ENCODE data around the gene POLE.
"Not testable (repeated sequence)": the region's sequence is repeated elsewhere in the genome, so short reads cannot be mapped to it uniquely, and the experiment has no call there.

POLE gene

DNA sequence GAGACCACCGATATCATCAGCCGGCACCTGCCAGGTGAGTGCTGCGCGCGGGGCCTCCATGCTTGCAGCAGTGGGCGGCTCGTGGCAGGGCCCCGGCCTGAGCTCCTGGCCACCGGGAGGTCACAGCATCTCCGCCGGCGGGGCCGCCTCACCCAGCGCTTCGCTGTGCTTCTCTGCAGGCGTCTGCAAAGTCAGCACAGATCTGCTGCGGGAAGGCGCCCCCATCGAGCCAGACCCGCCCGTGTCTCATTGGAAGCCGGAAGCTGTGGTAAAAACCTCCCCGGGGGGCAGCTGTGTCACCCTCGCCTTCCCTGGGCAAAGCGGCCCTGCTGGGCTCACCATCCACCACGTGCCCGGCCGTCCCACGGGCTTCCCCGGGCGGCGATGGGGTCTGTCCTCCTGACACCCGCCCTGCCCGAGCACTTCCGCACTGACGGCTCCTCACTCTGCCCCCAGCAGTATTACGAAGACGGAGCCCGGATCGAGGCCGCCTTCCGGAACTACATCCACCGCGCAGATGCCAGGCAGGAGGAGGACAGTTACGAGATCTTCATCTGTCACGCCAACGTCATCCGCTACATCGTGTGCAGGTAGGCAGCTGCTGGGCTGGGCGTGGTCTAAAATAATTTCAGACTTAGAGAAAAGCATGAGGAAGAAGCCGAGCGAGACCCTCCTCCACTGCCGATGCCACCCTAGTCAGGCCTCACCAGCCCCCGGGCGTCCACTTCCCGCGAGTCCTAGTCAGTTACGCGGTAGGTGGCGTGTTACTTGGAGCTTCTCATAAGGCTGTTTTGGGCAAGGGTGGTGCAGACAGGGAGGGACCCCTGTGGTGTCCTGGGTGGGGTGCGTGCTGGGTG lies 30.6 kb upstream of the POLE start:
- DNase-seq (ENCODE audit: low read depth in 2 of 2) = no peak

DNA sequence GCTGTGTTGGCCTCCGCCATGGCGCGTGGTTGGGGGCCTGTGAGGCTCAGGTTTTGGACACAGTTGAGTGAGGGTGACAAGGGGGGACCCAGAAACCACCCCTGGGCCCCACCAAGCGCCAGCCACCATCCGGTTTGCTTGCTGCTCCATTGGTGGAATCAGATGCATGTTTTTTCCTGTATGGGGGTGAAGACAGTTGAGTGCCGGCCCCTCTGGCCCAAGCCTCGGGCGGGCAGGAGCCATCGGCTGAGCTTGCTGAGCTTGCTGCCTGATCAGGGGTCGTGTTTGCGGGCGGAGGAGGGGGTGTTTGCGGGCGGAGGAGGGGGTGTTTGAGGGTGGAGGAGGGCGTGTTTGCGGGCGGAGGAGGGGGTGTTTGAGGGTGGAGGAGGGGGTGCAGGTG lies 29.9 kb upstream of the POLE start:
- DNase-seq (ENCODE audit: low read depth in 2 of 2) = no peak

DNA sequence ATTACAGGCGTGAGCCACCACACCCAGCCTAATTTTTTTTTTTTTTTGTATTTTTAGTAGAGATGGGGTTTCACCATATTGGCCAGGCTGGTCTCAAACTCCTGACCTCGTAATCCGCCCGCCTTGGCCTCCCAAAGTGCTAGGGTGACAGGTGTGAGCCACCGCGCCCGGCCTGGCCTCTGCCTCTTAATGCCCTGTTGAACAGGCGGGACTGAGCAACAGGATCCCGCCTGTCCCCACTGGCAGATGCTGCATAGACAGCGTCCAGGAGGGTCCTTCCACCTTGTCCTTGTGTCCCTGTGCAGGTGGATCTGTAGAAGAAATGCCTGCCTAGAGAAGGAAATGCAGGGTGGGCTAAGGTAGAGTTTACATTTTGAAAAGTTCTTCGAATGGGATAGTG lies 29.2 kb upstream of the POLE start:
- no peak for DNase-seq (ENCODE audit: low read depth in 2 of 2)

DNA sequence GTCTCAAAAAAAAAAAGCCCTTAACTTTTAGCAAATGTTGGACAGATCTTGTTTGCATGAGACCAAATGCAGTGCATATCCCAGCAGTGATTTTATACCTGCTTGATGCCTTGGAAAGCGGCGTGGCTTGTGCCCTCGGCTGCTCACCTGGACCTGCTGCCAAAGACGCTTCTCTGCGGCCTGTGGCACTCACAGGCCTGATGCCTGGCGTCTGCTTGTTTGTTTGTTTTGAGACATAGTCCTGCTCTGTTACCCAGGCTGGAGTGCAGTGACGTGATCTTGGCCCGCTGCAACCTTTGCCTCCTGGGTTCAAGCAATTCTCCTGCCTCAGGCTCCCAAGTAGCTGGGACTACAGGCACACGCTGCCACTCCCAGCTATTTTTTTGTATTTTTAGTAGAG lies 28.7 kb upstream of the POLE start:
- DNase-seq (ENCODE audit: low read depth in 2 of 2) = no peak

DNA sequence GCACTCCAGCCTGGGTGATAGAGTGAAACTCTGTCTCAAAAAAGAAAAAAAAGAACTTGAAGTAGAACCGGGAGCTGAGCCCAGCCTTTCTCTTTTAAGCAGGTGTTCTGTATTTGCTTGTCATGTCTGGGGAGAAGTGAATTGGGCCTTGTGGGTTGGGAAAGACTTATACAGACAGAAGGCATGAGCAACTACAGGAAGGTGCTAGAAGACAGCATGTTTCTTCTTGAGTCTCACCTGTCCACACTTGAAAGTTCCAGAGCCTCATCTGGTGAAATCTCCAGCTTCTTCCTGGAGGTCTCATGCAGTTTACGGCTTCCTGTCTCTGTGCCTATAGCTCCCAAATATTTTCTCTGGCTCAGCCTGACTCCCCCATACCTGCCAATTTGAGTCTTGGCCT lies 26.0 kb upstream of the POLE start:
- no peak for DNase-seq (ENCODE audit: low read depth in 2 of 2)

DNA sequence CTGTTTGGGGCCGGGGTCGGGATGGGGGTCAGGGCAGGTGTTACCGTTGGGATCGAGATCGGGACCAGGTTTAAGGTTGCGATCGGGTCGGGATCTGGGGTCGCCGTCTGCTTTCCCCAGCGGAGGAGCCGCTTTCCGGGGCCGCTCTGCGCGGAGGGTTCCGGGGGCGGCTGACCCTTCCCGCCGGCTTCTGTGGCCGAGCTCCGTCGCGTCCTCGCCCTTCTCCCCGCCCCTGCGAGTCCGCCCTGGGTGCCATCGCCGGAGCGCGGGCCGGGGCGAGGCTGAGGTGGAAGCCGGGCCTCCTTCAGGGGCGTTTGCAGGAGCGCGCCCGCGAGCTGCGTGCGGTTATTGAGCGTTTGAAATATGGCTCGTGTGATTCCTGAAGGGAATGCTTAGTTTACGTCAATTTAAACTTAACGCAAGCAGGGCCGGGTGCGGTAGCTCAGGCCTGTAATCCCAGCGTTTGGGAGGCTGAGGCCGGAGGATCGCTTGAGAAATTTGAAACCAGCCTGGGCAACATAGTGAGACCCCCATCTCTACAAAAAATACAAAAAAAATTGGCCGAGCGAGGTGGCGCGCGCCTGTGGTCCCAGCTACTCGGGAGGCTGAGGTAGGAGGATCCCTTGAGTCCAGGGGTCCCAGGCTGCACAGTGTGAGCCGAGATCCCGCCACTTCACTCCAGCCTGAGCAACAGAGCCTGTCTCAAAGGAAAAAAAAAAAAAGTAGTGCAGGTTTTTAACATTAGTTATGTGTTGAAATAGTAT lies 24.1 kb upstream of the POLE start:
- peak; percentile 12 to 20 for DNase-seq (ENCODE audit: low read depth in 2 of 2)

DNA sequence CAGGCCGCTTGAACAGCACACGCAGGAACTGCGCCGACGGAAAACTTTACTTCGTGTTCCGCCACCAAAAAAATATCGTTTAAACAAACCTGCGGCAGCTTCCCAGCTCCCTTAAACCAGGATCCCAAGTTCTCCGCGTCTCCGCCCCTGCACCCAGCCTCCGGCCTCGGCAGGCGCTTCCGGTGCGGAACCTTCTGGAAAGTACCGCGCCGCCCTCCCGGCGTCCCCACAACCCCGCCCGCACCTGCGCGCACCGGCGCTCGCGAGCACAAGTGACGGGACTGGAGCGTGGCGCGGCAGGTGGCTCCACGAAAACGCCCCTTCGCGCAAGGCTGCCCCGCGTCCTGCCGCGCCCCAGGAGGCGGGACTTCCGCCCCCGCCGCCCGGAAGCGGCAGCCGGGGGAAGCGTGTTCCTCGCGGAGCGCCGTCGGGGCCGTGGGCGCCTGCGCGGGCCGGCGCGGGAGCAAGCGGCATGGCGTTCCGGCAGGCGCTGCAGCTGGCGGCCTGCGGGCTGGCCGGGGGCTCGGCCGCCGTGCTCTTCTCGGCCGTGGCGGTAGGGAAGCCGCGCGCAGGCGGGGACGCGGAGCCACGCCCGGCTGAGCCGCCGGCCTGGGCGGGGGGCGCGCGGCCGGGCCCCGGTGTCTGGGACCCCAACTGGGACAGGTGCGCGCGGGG lies 23.4 kb upstream of the POLE start, which contains the start of gene PGAM5:
PGAM5 (plus strand) TSS at position 438 of the 675 bp plus-strand sequence; CDS start at position 473, 35 bp downstream.
- DNase-seq (ENCODE audit: low read depth in 2 of 2) = peak; percentile 75 to 82

DNA sequence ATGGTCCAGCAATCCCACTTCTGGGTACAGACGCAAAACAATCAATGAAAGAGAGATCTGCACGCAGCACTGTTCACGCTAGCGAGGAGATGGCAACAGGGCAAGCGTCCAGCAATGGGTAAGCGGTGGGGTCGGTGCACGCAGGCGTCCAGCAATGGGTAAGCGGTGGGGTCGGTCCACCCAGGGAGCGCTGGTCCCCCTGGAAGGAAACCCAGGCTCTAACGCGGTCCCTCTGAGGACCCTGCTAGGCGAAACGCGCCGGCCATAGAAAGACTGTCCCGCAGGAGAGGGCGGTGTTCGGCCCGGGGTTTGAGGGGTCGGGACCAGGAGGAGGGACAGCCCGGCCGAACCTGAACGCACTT lies 22.9 kb upstream of the POLE start:
- no peak for DNase-seq (ENCODE audit: low read depth in 2 of 2)

DNA sequence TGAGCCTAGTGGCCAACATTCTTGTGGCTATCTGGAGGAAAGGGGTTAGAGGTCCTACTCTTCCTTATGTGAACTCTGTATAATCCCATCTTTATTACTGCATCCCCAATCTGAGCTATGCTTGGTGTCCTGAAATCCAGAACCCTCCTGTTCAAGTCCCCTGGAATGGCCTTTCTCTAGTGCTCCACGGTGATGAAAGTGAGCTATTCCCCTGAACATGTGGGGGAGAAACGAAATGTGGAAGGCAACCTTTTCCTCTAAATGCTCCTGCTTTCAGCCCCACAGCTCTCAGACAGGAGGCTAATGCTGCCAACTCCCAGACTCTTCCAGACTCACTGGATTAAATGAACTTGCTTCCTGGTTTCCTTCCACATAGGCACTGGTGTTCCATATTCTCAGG lies 21.0 kb upstream of the POLE start:
- no peak for DNase-seq (ENCODE audit: low read depth in 2 of 2)

DNA sequence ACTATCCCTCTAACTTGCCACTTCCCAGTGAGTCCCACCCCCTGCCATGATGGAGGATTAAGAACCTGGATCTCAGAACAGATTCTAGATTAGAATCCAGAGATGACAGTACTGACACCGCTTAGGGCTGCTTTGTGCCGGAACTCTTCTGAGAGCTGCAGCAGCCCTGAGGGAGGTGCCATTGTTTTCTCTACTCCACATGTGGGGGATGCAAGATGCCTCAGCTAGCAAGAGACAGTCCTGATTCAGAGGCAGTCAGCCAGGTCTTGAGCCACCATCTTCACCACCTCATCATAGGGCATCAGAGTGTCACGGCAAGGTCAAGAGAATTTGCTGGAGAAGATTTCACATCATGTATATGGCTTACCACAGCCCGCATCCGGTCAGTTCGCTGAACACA lies 20.1 kb upstream of the POLE start:
- DNase-seq (ENCODE audit: low read depth in 2 of 2) = no peak

DNA sequence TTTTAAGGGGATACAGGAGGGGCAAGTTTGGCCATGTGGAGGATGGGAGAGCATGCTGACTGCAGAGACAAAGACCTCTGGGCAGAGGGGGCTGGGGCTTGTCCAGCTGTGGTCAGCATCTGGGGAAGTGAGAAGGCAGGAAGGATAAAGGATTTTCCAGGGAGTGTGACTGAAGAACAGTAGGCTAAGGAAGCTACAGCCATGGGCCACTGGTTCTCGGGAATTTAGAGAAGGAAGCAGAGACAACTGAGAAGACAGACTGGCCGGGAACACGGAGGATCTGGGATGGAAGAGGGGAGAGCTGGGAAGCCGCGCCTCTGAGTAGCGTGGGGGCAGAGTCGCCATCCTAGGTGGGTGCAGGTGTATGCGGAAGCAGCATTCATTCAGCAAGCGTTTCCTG lies 16.5 kb upstream of the POLE start:
- DNase-seq (ENCODE audit: low read depth in 2 of 2) = no peak

DNA sequence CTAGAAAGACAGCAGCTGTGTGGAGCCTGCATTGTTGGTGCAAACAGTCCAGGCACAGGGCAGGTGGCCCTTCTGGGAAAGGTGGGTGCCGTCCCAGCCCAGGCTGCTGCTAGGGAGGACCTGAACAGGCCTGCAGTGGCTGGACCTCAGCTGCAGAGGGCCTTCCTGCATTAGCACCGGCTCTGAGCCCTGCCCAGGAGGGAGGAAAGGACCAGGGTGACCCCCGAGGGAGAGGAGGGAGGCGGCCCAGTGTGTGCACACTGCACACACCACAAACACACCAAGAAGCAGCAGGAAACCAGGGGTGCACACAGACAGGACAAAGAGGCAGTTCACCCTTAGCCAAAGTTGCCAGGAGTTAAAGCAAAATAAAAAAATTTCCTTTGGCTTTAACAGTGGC lies 15.5 kb upstream of the POLE start:
- no peak for DNase-seq (ENCODE audit: low read depth in 2 of 2)

DNA sequence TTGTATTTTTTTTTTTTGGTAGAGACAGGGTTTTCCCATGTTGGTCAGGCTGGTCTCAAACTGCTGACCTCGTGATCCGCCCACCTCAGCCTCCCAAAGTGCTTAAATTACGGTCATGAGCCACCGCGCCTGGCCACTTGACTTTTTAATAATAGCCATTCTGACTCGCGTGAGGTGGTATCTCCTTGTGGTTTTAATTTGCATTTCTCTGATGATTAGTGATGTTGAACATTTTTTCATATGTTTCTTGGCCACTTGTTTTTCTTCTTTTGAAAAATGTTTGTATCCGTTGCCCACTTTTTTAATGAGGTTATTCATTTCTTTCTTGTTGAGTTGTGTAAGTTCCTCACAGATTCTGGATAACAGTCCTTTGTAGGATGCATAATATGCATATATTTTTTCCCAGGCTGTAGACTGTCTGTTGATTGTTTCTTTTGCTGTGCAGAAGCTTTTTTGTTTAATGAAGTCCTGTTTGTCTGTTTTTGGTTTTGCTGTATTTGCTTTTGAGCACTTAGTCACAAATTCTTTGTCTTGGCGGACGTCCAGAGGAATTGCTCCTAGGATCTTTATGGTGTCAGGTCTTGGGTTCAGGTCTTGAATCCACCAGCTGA lies 13.2 kb upstream of the POLE start:
- no peak for DNase-seq (ENCODE audit: low read depth in 2 of 2)

DNA sequence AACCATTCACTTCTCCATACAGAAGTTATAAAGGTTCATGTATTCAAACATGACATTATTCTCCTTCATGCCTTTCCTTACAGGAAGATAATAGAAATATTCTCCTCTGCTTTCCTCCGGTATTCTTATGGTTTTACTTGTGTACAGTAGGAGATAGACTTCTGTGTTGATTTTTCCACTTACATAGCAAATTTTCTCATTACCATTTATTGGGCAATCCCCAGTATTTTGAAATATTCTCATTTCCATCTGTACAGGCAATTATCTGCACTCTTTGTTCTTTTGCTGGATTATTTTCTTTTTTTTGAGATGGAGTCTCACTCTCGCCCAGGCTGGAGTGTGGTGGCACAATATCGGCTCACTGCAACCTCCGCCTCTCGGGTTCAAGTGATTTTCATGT lies 11.2 kb upstream of the POLE start:
- no peak for DNase-seq (ENCODE audit: low read depth in 2 of 2)

DNA sequence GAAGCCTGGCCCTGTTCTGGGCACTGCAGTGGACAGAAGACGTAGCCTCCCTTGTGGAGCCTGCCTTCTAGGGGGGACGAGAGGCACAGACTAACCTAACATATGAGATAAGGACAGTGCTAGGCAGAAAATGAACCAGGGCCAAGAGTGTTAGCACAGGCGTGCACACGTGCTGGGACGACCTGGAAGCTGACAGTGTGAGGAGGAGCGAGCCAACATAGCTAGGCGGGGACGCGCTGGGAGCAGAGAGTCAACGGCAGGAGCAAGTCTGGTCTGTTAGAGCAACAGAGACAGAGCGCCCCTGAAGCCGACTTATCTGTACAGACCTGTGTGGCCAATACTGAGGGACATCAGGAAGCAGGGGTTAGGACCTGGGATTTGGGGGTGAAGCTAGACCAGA lies 8.3 kb upstream of the POLE start:
- DNase-seq (ENCODE audit: low read depth in 2 of 2) = no peak

DNA sequence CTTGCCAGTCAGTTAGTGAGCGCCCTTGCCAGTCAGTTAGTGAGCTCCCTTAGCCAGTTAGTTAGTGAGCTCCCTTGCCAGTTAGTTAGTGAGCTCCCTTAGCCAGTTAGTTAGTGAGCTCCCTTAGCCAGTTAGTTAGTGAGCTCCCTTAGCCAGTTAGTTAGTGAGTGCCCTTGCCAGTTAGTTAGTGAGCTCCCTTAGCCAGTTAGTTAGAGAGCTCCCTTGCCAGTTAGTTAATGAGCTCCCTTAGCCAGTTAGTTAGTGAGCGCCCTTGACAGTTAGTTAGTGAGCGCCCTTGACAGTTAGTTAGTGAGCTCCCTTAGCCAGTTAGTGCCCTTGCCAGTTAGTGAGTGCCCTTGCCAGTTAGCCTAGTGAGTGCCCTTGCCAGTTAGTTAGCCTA lies 7.7 kb upstream of the POLE start:
- not testable (repeated sequence) for DNase-seq (ENCODE audit: low read depth in 2 of 2)

DNA sequence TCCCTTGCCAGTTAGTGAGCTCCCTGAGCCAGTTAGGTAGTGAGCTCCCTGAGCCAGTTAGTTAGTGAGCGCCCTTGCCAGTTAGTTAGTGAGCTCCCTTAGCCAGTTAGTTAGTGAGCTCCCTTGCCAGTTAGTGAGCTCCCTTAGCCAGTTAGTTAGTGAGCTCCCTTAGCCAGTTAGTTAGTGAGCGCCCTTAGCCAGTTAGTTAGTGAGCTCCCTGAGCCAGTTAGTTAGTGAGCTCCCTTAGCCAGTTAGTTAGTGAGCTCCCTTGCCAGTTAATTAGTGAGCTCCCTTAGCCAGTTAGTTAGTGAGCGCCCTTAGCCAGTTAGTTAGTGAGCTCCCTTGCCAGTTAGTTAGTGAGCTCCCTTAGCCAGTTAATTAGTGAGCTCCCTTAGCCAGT lies 4.9 kb upstream of the POLE start:
- not testable (repeated sequence) for DNase-seq (ENCODE audit: low read depth in 2 of 2)

DNA sequence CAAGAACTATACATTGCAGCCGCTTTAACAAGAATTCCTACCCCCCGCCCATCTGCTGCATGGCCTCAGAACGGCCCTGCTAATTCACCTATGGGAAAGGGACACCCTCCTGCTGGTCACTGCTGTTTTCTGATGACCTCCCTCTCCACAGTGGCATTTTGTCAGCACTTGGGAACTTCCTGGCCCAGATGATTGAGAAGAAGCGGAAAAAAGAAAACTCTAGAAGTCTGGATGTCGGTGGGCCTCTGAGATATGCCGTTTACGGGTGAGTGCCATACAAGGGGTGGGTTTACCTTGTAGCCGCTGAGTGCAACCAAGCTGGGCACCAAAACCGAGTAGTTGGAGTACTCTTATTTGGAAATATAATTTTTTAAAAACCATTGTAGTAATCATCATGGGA lies 3.0 kb upstream of the POLE start:
- DNase-seq (ENCODE audit: low read depth in 2 of 2) = no peak

DNA sequence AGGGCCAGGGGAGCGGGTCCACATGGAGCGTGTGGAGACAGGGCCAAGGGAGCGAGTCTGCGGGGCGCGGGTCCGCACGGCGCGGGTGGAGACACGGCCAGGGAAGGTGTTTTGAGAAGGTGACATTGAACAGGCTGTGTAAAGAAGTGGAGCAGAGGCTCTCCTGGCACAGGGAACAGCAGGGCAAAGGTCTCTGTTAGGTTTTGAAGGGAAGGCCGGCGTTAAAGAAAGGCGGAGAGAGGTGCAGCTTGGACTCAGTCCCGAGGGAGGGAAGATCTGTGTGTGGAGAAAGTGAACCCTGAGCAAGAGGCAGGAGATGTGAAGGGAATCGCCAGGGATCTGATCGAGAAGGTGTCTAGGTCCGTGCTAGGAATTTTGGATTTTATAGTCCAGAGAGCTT lies 2.1 kb upstream of the POLE start:
- DNase-seq (ENCODE audit: low read depth in 2 of 2) = no peak

DNA sequence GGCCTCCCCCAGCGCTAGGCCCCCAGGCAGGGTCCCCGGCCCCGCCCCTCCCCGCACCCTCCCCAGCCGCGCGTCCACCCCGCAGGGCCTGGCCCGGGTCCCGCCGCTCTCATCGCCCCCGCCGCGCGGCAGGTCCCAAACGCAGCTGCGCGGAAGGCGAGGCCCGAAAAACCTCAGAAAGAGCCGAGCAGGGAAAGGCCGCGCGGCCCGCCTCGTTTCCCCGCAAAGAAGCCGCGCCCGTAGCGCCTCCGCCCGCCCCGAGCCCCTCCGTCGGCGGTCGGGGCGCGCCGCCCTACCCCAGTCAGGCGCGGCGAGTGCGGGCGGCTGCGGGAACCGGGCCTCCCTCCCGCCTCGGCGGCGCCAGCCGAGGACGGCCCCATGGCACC lies 324 bp downstream of the POLE start:
- DNase-seq (ENCODE audit: low read depth in 2 of 2) = no peak

DNA sequence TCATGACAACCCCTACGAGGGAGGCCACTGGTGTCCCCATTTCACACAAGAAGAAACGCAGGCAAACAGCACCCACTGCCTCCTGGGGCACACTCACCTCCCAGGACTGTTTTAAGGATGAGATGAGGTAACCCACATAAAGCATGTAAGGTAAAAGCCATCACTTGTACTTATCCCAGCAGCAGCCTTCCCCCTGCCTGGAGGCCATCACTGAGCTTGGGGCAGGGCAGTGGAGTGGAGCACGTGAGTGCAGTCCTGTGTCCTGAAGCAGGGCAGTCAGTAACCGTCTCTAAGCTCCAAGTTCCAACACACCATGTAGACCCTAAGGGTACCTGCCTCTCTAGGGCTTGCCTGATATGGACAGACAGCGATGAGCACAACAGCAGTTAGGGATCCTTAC lies 1.7 kb downstream of the POLE start:
- DNase-seq (ENCODE audit: low read depth in 2 of 2) = no peak

DNA sequence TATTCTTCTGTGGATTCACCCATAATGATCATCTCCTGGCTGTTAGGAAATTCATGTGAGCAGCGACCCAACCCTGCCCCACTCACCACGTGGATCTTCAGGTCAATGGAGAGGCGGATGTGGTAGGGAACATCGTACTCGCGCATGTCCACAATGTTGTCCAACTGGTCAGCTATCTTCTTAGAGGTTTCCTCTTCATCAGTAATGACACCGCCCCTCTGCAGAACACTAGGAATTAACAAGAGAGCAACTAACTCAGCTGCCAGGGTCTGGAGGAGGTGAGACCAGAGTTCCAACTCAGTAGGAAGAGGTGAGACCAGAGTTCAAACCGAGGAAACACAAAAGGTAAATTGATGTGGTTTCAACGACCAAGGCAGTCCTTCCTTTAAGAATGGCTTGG lies 9.7 kb downstream of the POLE start:
- DNase-seq (ENCODE audit: low read depth in 2 of 2) = no peak
